GM19099 (cell line): Measurements from ENCODE around the gene CPXM2.

ENCODE experiments used
- POLR2A ChIP-seq: IDR thresholded peaks from 3 replicates; pipeline ENCODE4 v1.6.1; 2011; ENCODE audit warnings: low read depth; ENCODE audit not compliant: insufficient read length; ENCODE audit errors: extremely low read depth

CPXM2 gene

GRCh38 chr10:123766761-123767160 lies 124.8 kb downstream of the CPXM2 start:
- no peak for TF ChIP-seq POLR2A

DNA sequence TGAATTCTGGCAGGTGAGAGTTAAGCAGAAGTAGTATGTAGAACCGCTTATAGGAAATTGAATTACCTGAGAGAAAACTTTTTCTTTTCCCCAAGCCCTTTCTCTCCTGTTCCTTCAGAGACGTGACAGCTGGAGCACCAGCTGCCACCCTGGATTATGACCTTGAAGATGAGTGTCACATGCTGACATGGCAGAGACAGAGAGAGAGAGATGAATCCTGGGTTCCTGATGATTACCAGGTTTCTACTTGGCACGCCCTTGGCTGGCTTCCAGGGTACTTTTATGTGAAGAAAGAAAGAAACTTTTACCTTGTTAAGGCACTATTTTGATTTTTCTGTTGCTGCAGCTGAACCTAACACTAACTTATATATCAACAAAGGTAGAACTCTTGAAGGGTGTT lies 125.6 kb downstream of the CPXM2 start:
- no peak for TF ChIP-seq POLR2A

GRCh38 chr10:123761666-123762230 lies 129.9 kb downstream of the CPXM2 start:
- no peak for TF ChIP-seq POLR2A

GRCh38 chr10:123761038-123761428 lies 130.6 kb downstream of the CPXM2 start:
- no peak for TF ChIP-seq POLR2A

- TF ChIP-seq POLR2A: no peak
Observed at GRCh38 chr10:123760356-123761037, 131.1 kb downstream of the CPXM2 start.

GRCh38 chr10:123759501-123760031 lies 132.0 kb downstream of the CPXM2 start:
- no peak for TF ChIP-seq POLR2A

DNA sequence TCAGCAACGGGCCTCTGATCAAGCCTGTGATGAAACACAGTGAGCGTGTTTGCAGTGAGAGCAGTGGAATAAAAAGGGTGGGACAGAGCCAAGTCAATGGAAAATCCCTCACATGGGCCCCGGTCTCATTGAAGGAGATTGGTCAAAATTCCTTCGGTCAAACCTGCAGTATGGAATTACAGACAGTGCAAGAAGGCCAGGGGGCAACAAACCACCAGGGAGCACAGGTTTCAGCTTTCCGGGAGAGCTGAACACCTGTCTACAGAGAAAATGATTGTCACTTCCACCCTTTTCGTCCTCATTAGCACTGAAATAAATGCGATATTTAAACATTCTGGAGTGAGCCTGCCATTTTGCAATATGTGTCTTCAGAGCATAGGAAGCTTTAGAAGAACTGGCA lies 132.6 kb downstream of the CPXM2 start:
- no peak for TF ChIP-seq POLR2A

DNA sequence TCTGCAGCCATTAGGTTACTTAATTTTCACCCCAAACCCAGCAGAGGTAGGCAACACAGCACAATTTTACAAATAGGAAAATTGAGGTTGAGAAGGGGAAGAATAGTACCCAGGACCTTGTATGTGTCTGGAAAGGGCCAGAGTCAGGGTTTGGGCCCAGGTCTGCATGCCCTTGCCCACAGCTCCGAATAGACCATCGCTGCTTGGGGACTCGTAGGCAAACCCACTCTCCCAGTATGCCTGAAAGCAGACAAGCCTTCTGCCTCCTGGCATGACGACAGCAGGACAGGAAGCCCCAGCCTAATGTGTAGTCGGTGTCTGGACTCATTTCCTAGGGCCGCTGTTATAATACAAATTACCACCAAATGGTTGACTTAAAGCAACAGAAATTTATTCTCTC lies 133.8 kb downstream of the CPXM2 start:
- TF ChIP-seq POLR2A: no peak

GRCh38 chr10:123755061-123755460 lies 136.5 kb downstream of the CPXM2 start:
- no peak for TF ChIP-seq POLR2A

DNA sequence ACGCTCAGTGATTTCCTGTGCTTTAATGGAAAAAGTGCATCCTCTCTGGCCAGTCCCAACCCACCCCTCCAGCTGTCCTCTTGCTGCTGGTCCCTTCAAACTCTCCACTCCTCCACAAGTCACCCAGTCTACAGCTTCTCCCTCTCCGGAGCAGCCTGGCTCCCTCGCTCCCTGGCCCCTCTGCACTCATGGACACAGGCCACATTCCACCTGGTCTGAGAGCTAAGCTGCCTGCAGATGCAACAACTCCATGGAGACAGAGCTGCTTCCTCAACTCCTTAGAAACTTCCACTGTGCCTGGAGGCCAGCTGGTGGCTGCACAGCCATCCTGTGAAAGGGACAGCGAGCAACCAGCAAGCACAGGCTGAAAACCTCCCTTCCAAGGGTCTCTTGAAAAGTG lies 137.5 kb downstream of the CPXM2 start:
- no peak for TF ChIP-seq POLR2A

- TF ChIP-seq POLR2A: no peak
Observed at GRCh38 chr10:123751342-123752134, 140.1 kb downstream of the CPXM2 start.

DNA sequence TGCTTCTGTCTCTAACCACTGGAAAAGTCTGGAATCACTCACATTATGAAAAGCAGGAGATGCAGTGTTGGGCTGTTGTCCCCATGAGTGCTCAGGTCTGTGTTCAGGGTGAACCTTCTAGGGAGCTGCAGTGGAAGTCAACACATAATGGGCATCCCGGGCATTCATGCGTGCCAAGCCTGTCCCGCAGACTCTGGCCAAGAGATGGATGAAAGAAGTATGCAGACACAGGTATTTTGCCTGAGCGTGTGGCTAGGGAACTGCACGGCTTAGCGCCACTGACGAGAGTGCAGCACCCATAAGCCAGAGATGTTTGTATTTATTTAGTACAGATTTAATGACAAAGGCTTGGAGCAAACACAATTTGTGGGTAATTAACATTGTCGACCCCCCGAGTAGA lies 140.7 kb downstream of the CPXM2 start:
- TF ChIP-seq POLR2A: no peak

DNA sequence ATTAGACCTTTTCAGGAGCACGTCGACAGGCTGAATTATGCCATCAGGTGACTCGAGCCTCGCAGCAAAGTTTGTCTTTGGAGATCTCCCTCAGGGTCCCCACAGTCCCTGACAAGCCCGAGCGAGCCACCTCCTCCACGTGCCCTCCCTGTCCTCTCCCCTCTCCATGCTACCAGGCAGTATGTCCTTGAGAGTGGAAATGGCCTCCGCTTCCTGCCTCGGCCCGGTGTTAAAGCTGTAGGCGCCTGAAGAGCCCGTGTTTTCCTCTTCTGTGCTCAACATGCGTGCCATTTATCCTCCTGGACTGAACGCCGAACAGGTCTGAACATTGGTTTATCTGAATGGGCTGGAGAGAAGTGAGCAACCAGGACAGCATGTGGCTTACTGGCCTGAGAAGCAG lies 142.9 kb downstream of the CPXM2 start:
- TF ChIP-seq POLR2A: no peak

DNA sequence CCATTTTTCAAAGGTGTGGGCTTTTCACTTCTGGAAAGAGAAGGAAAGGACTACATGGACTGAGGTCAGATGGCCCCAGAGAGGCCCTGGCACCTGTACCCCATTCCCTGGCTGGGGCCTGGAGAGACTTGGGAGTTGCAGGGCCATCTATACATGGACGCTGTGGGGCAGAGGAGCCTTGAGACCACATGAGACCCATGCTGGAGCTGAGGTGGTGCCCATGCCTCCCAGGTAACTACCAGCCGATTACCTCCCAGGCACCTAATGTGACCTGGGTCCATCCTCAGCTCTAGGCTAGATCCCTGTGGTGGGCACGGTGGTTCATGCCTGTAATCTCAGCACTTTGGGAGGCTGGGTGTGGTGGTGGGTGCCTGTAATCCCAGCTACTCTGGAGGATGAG lies 144.2 kb downstream of the CPXM2 start:
- no peak for TF ChIP-seq POLR2A

- TF ChIP-seq POLR2A: no peak
Observed at GRCh38 chr10:123746942-123747341, 144.7 kb downstream of the CPXM2 start.

DNA sequence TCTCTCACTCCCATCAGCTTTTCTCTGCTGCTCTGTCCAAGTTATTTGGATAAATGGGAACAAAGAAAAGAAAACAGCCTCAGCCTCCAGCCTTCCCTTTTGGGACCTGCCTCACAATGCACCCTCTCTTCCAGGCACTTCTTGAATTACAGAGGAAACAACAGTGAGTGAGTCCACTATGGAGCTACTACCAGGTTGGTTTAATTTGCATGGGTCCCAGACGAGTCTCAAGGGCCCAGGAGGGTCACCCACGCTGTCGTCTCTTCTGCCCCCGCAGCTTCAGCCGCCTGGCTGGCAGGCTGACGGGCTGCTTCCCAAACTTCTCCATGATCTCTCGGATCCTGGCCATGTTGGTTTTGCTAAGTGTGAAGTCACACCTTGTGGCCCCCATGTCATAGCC lies 145.1 kb downstream of the CPXM2 start:
- TF ChIP-seq POLR2A: no peak
